ENCODE results near the gene CA5A.
"Not testable (repeated sequence)": the region's sequence is repeated elsewhere in the genome, so short reads cannot be mapped to it uniquely, and the experiment has no call there.

The CA5A gene

DNA sequence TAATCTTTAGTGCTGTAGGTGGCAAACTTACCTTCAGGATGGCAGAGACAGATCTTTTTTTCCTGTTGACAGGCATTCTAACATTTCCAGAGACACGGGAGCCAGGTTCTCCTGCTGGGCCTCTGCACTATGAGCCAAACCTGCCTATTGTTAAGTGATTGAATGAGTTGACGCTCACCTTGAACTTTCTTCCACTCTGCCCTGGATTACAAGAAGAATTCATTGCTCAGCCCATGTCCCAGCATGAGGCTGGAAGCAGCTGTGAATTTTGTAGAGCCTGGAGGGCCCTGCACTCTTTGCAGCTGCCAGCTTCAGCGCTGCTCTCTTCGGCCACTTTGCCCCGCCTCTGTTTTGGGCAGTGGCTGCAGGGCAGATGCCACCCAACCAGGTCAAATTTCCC lies 57.6 kb downstream of the CA5A start:
- no peak for DNase-seq (ENCODE audit: low read depth)

DNA sequence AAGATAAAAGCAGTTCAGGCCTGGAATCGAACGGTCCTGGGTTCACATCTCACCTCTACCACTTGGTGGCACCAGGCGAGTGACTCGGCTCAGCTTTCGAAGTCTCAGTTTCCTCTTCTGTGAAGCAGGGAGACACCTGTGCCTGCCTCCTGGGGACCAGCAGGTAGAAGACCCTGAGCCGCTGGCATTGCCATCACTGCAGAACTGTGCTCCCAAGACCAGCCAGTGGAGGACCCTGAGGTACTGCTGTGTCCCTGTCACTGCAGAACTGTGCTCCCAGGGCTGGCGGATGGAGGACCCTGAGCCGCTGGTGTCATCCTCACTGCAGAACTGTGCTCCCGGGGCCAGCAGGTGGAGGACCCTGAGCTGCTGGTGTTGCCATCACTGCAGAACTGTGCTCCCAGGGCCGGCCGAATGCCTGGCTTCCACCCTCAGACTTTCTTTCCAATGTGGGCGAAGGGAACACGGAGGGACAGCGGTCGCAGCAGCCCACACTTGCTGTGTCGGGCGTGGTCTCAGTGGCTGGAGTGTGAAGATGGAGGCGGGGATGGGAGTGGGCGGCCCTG lies 58.3 kb downstream of the CA5A start:
- H3K4me3 ChIP-seq (ENCODE audit: low read depth, low read length): no peak overlapping the region
- no peak for DNase-seq (ENCODE audit: low read depth)

More for the DNA sequence above, 57.6 kb downstream of the CA5A start:
- H3K4me3 ChIP-seq (ENCODE audit: low read depth, low read length): no peak overlapping the region

DNA sequence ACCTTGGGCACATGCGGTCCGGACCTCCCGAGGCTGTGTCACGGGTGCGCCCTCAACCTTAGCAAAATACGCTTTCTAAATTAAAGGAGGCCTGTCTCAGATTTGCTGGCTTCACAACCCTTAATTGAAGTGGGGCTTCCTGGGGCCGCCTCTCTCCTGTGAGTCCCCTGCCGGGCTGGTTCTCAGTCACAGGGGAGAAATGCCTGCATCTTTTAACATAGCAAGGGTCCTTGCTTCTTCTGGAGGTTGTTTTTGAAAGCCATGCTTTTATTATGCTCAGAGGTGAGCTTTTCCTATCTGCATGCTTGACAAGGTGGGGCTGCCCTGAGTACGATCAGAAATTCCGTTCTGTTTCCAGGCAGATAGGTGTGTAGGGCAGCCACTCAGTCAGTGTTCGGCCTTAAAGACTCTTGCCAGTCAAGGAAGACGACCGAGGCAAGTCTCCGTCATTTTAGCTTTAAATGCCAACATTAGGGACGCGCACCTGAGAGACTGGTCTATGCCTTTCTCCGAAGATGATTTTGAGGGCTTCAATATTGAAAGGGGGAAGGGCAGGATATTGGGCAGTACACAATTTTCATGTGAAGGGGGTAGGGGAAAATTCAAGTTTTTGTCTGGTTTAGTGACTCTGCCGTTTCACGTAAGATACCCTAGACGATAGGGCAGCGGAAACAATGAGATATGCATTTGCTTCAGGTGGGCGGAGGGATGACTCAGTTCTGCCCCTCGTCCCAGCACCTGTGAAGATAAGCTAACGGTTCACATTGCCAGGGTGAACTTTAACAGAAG lies 61.5 kb downstream of the CA5A start:
- no peak overlapping the region for H3K4me3 ChIP-seq (ENCODE audit: low read depth, low read length)
- DNase-seq (ENCODE audit: low read depth): no peak

DNA sequence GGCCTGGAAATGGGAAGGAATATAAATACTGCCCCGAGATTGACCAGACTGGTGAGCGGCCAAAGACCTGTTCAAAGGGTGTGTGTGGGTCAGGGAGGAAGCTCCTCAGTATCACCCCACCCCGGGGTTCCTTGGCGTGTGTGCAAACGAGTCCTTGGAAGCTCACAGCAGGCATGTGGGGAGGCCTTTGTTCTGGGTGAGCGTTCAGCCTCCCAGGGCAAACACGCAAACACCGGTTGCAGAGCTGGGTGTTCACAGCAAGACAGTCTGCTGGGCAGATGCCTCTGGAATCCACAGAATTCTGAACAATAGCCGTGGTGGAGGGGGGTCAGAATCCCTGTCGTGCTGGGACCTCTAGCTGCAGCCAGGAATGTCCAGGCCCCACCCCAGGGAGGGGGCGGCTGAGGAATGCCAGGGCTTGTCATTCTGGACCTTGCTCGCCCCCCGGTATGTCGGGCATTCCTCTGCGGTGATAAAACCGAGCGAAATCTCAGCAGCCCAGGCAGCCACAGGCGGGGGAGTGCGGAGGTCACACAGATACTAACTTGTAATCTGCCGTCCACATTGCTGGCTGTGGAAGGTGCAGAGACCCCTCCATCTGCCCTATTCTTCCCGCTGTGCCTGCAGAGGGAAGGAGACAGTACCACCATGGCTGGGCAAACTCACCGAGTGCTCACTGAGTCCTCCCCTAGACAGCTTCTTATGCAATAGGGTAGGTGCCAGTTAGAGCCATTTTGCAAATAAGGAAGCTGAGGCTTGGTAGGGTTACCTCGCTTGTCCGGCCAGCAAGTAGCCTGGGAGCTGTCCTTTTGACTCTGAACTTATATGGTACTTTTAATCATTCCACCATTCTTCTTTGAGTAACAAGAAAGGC lies 65.7 kb downstream of the CA5A start:
- H3K4me3 ChIP-seq (ENCODE audit: low read depth, low read length): not testable (repeated sequence)
- peak; percentile 66 for DNase-seq (ENCODE audit: low read depth)

DNA sequence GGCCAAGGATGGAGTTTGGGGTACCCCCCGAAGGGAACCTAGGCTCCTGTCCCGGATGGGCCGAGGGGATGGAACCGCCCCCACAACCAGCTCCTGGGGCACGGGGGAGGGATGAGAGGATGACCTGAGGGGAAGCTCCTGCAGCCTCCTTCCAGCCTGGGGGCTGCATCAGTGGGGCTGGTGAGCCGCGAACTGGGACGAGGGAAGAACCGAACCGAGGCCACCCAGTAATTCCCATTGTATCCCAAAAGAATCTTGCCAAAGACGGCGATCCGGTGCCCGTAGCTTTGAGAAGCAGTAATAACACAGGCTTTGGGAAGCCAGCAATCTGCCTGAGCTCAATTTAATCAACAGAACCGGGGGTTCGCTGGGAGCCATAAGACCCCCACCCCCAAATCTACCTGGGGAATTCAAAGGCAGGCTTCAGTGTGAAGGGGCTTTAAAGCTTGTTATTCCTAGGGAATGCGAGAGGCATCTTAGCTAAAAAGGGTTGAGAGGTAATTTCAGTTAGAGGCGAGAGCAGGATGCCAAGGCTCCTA lies 66.4 kb downstream of the CA5A start:
- H3K4me3 ChIP-seq (ENCODE audit: low read depth, low read length); DNase-seq (ENCODE audit: low read depth): not testable (repeated sequence)

DNA sequence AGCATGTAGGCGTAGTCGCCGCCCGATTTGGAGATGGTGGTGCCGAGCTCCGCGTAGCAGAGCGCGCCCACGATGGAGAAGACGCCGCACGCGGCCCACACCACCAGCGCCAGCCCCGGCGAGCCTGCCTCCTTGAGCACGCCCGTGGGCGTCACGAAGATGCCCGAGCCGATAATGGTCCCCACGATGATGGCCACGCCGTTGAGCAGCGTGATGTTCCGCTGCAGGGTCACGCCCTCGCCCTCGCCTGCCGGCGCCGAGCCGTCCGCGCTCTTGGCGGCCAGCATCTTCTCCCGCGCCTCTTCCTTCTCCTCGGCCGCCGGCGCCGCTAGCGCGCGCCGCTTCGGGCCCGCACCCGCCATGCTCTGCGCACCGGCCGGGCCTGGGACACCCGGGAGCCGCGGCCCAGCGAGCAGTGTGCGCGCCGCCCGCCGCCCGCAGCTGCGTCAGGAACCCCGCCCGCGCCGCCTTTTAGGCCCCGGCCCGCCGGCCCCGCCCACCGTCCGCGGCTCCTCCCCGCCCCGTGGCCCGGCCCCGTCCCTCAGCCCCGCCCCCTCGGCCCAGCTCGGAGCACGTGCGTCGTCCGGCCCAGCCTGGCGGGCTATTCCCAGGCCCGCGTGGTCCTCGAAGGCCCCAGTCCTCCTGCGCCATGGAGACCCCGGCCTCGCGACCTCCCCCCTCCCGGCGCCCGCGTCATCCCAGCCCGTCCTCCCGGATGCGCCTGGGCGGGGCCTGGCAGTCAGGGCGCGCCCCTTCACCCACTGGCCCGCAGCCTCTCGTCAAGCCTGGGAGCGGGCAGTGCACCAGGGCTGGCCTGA lies 67.1 kb downstream of the CA5A start, which contains the start of gene SLC7A5:
Gene SLC7A5, minus strand, starts transcription at position 447 of the 818 bp plus-strand sequence. Its CDS starts 85 bp downstream, at position 362.
- peak within 1 kb of the TSS; percentile 64 for H3K4me3 ChIP-seq (ENCODE audit: low read depth, low read length)
- DNase-seq (ENCODE audit: low read depth): not testable (repeated sequence)

DNA sequence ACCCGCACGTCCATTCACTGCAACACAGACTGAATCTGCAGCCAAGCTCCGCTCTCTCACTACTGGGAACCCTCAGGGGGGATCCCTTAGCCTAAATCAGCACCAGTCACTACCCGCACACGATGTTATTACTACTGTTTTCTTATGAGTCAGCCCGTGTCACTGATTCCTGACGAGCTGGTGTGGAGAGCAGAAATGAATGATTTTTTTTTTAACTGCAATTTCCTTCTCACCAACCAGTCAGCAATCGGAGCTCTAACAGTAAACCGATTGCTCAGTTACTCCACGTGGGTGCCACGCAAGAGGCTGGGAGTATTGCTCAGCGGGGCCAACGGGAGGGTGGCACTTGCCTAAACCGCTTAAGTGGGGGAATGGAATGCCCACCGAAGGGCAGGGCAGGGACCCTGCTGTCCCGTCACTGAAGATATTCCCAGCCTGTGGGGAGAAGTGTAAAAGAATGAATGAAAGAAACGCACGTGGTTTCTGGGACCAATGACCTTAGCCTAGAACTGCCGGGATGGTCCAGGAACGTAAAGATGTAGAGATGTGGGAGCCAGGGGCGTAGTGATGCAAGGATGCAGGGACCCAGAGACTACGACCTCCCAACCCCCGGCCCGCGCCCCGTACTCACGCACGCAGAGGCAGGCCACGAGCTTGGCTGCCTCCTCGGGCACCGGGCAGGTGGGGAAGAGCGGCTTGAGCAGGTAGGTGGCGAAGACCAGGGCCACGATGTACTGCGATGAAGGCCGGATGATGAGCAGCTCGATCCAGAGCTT lies 67.9 kb downstream of the CA5A start:
- peak; percentile 83 for DNase-seq (ENCODE audit: low read depth)
- peak overlapping the region; percentile 64 for H3K4me3 ChIP-seq (ENCODE audit: low read depth, low read length)

DNA sequence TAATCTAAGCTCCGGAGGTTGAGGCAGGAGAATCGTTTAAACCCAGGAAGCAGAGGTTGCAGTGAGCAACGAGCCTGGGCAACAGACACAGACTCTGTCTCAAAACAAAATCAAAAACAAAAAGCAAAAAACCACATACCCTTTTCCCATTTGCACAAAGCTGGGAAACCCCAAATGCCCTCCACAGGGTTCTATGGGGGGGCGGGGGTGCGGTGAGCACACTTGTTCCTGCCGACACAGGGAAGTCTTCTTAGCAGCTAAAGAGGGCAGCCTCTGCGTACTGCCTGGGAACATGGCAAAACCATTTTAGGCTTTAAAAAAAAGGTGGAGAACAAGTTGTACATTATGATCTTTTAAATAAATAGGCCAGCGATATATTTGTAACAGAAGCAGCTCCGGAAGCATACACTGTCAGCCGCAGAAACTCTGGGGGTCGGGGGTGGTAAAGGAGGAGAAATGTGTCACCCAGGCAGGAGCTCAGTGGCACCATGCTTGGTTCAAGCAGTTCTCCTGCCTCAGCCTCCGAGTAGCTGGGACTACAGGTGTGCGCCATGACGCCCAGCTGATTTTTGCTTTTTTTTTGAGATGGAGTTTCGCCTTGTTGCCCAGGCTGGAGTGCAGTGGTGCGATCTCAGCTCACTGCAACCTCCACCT lies 70.3 kb downstream of the CA5A start:
- H3K4me3 ChIP-seq (ENCODE audit: low read depth, low read length): peak overlapping the region; percentile 13
- DNase-seq (ENCODE audit: low read depth): not testable (repeated sequence)

DNA sequence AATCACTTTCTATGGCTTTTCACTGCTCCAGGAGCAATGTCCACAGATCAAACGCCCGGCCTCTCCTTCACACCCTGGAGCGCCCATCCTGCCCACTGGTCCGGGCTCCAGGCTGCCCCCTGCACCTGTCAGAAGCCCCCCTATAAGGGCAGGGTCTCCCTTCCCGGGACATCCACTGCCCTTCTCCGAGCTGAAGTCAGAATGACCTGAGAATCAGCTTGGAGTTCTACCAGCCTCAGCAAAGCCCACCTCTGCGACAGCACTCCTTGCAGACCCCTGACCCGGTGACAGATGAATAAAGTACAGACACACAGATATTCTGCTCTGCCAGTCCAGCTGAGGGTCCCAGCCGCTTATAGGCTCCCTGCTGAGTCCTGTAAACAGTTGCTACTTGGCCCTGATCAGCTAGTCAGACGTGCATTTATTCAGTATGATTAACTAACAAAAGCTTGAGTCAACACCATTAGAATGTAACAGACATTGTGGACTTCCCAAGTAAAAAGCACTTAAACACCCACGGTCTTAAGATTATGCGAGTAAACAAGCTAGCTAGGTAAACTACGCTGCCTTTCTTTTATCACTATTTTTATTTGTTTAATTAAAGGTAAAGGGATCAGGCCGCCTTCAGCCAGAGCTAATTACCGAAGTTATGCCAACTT lies 71.9 kb downstream of the CA5A start:
- no peak for DNase-seq (ENCODE audit: low read depth)

DNA sequence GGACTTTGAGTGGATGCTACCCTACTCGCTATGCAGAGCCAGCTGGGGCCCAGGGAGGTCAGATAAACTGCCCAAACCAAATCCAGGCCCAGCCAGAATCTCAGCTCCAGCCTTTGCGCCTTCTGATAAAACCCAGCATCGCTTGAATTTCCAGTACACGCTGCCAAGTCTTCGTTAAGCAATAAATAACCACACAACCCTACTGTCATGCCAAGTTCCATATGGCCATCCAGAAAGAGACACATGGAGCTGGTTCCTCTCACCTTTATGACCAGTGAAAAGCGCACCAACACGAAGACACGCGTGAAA lies 73.0 kb downstream of the CA5A start:
- not testable (repeated sequence) for H3K4me3 ChIP-seq (ENCODE audit: low read depth, low read length)

More for the DNA sequence above, 71.9 kb downstream of the CA5A start:
- peak overlapping the region; percentile 11 for H3K4me3 ChIP-seq (ENCODE audit: low read depth, low read length)

DNA sequence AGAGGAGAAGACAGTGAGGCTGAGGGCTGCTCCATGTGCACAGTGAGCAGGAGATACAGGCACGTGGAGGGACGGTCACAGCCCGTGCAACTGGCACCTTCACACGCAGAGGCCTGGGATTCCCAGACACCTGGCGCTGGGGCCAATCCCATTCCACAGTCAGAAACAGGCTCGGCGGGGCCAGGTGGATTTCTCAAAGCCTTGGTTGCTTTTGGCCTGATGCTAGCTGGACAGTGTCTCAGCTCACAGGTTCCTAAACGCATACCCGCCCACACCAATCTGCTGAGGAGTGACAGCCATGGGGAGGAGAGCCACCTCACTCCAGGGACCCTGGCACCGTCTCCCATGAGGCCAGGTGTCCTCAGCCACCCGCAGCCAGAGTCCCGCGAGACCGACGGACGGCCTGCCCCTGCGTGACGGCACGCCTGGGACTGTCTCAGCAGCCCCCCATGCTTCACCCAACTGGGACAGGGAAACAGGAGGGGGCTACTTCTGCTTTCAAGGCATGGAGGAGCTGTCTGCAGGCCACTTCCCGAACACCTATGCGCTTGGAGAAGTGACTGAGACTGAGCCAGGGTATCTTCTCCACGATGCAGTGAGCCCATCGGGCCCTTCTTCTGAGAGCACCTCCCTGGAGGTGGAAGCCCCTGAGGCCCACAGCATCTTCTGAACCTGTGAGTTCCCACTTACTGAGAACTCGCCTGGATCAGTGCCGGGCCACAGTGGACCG lies 73.6 kb downstream of the CA5A start:
- not testable (repeated sequence) for H3K4me3 ChIP-seq (ENCODE audit: low read depth, low read length); DNase-seq (ENCODE audit: low read depth)

More for the DNA sequence above, 73.0 kb downstream of the CA5A start:
- DNase-seq (ENCODE audit: low read depth): not testable (repeated sequence)

DNA sequence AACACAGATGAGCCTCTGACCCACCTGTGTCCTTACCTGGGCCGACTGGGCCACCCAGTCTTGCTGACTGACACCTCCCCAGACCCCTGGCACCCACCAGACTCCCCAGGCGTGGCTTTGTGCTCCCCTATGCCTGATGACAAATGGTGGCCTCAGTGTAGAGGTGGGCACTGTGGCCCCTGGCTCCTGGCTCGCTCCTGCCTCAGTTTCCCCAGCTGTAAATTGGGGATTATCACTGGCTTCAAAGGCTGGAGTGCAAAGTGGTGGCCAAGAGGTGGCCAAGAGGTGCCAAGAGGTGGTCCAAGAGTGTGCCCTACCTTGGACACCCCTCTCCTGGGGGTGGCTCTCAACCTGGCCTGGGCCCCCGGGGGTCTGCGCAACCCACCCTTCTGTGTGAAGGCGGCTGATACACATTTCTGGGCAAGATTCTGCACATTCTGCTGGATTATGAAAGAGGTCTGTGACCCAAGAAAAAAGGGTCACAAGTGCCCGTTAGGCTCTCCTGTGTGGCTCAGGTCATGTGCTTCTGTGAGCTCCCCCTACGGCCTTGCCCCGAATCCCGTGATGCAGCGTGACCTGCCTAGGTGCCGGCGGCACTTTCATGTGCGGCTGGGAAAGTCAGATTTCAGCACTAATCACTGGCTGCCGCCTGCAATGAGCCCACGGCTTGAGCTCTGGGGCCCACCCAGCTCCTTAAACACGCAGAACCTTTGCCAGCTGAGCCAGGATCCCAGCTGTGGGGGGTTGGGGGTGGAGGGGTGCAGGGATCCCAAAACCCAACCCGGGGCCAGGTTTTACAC lies 74.8 kb downstream of the CA5A start:
- not testable (repeated sequence) for DNase-seq (ENCODE audit: low read depth); H3K4me3 ChIP-seq (ENCODE audit: low read depth, low read length)

DNA sequence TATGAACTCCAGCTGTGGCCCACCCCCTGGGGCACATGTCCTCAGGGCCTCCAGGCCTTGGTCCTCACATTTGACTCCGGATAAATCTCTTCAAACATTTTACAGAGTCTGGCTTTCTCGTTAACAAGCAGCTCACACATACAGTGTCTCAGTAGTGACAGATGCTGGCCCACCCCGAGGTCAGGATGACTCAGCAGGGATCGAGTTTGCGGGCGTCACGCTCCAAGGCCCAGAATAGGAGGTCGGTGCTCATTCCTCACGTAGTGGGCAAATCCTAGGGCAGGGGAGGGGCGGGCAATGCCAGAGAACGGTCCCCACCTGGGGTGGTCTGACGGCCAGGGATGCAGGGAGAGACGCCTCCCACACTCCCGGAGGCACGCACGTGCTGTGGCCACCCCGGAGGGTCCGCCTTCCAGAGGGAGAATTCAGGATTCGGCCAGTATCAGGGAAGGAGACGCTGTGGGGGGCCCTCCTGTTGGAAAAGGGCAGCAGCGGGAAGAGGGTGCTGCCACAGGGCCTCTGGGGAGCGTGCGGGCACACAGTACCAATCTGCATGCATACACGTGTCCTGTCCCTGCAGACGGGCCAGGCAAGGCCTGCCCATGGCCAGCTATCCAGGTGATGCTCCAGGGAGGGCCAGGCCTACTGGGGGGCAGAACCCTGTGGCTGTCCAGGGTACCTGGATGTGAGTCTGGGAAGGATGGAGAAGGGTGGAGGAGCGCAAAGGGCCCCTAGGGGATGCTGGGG lies 75.6 kb downstream of the CA5A start:
- DNase-seq (ENCODE audit: low read depth): peak; percentile 59
- H3K4me3 ChIP-seq (ENCODE audit: low read depth, low read length): no peak overlapping the region

DNA sequence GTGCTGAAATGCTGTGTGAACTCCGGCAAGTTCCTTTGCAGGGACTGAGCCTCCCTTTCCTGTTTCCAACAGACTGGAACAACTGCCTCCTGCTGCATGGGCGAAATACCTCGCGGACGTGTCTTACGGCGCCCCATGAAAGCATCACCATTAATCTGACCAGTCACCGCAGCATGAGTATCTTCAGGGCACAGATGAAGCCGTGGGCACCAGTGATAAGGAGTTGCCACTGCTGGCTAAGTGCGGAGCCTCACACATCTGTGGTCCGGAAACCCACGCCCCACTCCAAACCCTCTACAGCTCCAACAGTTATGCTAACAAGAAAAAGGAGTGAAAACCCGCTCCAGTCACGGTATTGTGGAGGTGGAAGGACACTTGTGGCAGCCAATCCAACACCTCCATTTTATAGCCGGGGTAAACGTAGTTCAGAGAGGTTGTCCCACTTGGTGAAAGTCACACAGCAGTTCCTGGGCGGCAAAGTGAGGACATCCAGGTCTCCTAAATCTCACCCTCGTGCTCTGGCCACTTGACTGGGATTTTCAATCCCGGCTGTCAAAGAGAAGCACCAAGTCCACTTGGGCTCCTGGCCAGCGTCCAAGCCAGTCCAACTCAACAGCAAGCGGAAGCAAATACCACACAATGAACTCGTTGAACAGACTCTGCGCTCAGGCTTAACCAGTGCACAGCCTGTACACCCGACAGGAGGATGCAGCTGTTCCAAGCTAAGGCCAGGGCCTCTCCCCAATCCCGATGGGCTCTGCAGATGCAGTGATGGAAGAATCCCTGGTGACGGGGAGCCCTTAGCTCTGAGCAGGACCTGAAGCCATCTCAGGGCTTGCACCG lies 78.0 kb downstream of the CA5A start:
- not testable (repeated sequence) for H3K4me3 ChIP-seq (ENCODE audit: low read depth, low read length); DNase-seq (ENCODE audit: low read depth)
